CD4-positive, alpha-beta T cell (primary cell): ENCODE measurements around the gene APPL2. TPM values are rescaled to one million over a fixed set of nuclear protein-coding genes. Genes with fewer than 3 reads are reported as not detected.
"Not testable (repeated sequence)": the region's sequence is repeated elsewhere in the genome, so short reads cannot be mapped to it uniquely, and the experiment has no call there.

Source experiments
- ATAC-seq: fragments of 200-7000 bp; cut with Tn5 transposase; one replicate; pipeline ENCODE4 v1.10.0; 2022; ENCODE audit warnings: mild to moderate bottlenecking; ENCODE audit not compliant: poor library complexity
- CTCF ChIA-PET: fragments of 350-600 bp; sonication (Branson Sonifier 250); formaldehyde crosslinking; loops from one replicate; lab custom pipeline; 2021; ENCODE audit warnings: antibody characterized with exemption, inconsistent platforms; lab: Charles Lee
- POLR2A ChIA-PET: fragments of 350-600 bp; sonication (Branson Sonifier 250); formaldehyde crosslinking; loops from one replicate; lab custom pipeline; 2021; ENCODE audit warnings: antibody characterized with exemption, inconsistent platforms; lab: Charles Lee
- DNase-seq, 14 experiments: peaks; one replicate each; pipeline ENCODE4 v3.0.0-alpha.2; 2013 to 2020; ENCODE audit warnings: mixed read lengths in 2 of 14
- H3K27ac ChIP-seq, 2 donors: one replicate each; pipeline versions ENCODE4 v1.5.1 to v1.7.0; 2013; ENCODE audit warnings: low read length in 2 of 2, low read depth in 1 of 2, mild to moderate bottlenecking in 1 of 2
- H3K27me3 ChIP-seq, 2 experiments: 1 replicate in 1 of 2; 2 replicates in 1 of 2; pipeline versions ENCODE4 v1.6.1 to v1.7.0; 2013; ENCODE audit warnings: low read length in 2 of 2, control low read depth in 1 of 2, mild to moderate bottlenecking in 1 of 2, moderate library complexity in 1 of 2; ENCODE audit not compliant: insufficient read depth in 2 of 2, control insufficient read depth in 1 of 2
- H3K36me3 ChIP-seq: one replicate; pipeline ENCODE4 v1.6.1; 2013; ENCODE audit warnings: low read length, control low read depth; ENCODE audit not compliant: insufficient read depth
- H3K4me1 ChIP-seq: one replicate; pipeline ENCODE4 v1.6.1; 2013; ENCODE audit warnings: low read length, control low read depth; ENCODE audit not compliant: insufficient read depth
- H3K4me3 ChIP-seq: one replicate; pipeline ENCODE4 v1.5.1; 2013; ENCODE audit warnings: mild to moderate bottlenecking, low read length, moderate library complexity
- H3K9me3 ChIP-seq, 2 experiments: 1 replicate in 1 of 2; 2 replicates in 1 of 2; pipeline versions ENCODE4 v1.6.1 to v1.7.0; 2013; ENCODE audit warnings: low read length in 2 of 2, mild to moderate bottlenecking in 2 of 2, control low read depth in 1 of 2, moderate library complexity in 1 of 2; ENCODE audit not compliant: control insufficient read depth in 1 of 2, insufficient read depth in 1 of 2
- H3K27ac Mint-ChIP-seq: one replicate; pipeline ENCODE4 v1.8.0; 2020; ENCODE audit warnings: mixed read lengths
- H3K27me3 Mint-ChIP-seq: one replicate; pipeline ENCODE4 v1.8.0; 2021; ENCODE audit warnings: mixed read lengths
- H3K36me3 Mint-ChIP-seq: one replicate; pipeline ENCODE4 v1.8.0; 2021; ENCODE audit warnings: low read depth, mixed read lengths
- H3K4me1 Mint-ChIP-seq: one replicate; pipeline ENCODE4 v1.8.0; 2021; ENCODE audit warnings: low read depth, mixed read lengths
- H3K4me3 Mint-ChIP-seq: one replicate; pipeline ENCODE4 v1.8.0; 2020; ENCODE audit warnings: mild to moderate bottlenecking, mixed read lengths
- H3K9me3 Mint-ChIP-seq: one replicate; pipeline ENCODE4 v1.8.0; 2020; ENCODE audit warnings: mixed read lengths
- intact Hi-C, 2 experiments: fragments of 100-400 bp; cut with DNase I in 1 of 2; cut with micrococcal nuclease in 1 of 2; formaldehyde crosslinking; loops; one replicate each; pipeline versions ENCODE4 v1.15.1 to v1.9.0; 2023 to 2025; cut with DNase I, micrococcal nuclease
- total RNA-seq, 174 experiments: library from RNA in 2 of 174; stranded (reverse) in 2 of 174; gene quantifications; one replicate each; pipeline ENCODE4 v1.2.3 and lab custom pipeline; 2021 to 2026
- TF ChIP-seq, protein P1 (sequence below): fragments of 200-600 bp; IDR thresholded peaks from one replicate; pipeline ENCODE4 v1.8.0; 2022; ENCODE audit warnings: antibody characterized with exemption, mild to moderate bottlenecking

APPL2 gene
- total RNA-seq, 2 experiments from 2014 or later = 58.8 to 59.9 TPM

DNA sequence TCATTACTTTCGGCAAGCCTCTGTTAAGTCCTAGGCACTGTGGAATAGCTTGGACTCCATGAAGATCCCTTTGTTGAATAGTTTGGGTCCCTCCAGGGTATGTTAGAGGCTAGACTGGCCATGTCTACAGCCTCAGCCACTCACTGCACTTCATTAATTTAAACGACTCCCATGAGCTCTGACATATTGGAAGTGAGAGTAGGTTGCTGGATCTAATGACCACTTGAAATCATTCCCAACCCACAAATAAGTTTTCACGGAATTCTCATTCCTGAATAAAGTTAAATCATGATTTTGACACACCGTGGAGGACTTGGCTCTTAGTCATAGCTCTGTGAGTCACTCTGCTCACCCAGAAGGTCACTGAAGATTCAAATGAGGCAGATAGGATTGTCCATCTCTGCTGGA lies 21.4 kb upstream of the APPL2 start:
- Histone ChIP-seq H3K9me3 (no peaks in the 10 kb centered on the region), H3K27me3 (no peaks in the 10 kb centered on the region), H3K4me1 (no peaks in the 10 kb centered on the region), H3K36me3 (no peaks in the 10 kb centered on the region), H3K27ac (no peak overlapping the region), H3K4me3 (no peak overlapping the region)
- H3K4me3 Mint-ChIP-seq = no peak overlapping the region
- peaks cover 5% of the 10 kb centered on the region for H3K4me1 Mint-ChIP-seq
- no peak for DNase-seq
- H3K36me3 Mint-ChIP-seq = no peaks in the 10 kb centered on the region
- peaks cover 6% of the 10 kb centered on the region for H3K27me3 Mint-ChIP-seq
- no peak overlapping the region for H3K27ac Mint-ChIP-seq
- CTCF ChIA-PET = no interaction called here
- ATAC-seq = no peak
- TF ChIP-seq, protein P1, sequence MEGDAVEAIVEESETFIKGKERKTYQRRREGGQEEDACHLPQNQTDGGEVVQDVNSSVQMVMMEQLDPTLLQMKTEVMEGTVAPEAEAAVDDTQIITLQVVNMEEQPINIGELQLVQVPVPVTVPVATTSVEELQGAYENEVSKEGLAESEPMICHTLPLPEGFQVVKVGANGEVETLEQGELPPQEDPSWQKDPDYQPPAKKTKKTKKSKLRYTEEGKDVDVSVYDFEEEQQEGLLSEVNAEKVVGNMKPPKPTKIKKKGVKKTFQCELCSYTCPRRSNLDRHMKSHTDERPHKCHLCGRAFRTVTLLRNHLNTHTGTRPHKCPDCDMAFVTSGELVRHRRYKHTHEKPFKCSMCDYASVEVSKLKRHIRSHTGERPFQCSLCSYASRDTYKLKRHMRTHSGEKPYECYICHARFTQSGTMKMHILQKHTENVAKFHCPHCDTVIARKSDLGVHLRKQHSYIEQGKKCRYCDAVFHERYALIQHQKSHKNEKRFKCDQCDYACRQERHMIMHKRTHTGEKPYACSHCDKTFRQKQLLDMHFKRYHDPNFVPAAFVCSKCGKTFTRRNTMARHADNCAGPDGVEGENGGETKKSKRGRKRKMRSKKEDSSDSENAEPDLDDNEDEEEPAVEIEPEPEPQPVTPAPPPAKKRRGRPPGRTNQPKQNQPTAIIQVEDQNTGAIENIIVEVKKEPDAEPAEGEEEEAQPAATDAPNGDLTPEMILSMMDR = no peak
- intact Hi-C loops = no loop called here
- no peaks in the 10 kb centered on the region for H3K9me3 Mint-ChIP-seq
- POLR2A ChIA-PET = no interaction called here

GRCh38 chr12:105256921-105257320 lies 20.9 kb upstream of the APPL2 start:
- no peaks in the 10 kb centered on the region for H3K4me1 ChIP-seq
- H3K27ac Mint-ChIP-seq = no peak overlapping the region
- CTCF ChIA-PET = no interaction called here
- TF ChIP-seq, protein P1 = no peak
- no peak for ATAC-seq
- POLR2A ChIA-PET = no interaction called here
- H3K9me3 Mint-ChIP-seq = no peaks in the 10 kb centered on the region
- peaks cover 6% of the 10 kb centered on the region for H3K27me3 Mint-ChIP-seq
- H3K27ac ChIP-seq = no peak overlapping the region
- no peak overlapping the region for H3K4me3 Mint-ChIP-seq
- H3K4me1 Mint-ChIP-seq = peaks cover 5% of the 10 kb centered on the region
- intact Hi-C loops = no loop called here
- no peaks in the 10 kb centered on the region for H3K36me3 ChIP-seq
- no peak for DNase-seq
- no peaks in the 10 kb centered on the region for H3K27me3 ChIP-seq
- no peak overlapping the region for H3K4me3 ChIP-seq
- no peaks in the 10 kb centered on the region for H3K9me3 ChIP-seq
- no peaks in the 10 kb centered on the region for H3K36me3 Mint-ChIP-seq

DNA sequence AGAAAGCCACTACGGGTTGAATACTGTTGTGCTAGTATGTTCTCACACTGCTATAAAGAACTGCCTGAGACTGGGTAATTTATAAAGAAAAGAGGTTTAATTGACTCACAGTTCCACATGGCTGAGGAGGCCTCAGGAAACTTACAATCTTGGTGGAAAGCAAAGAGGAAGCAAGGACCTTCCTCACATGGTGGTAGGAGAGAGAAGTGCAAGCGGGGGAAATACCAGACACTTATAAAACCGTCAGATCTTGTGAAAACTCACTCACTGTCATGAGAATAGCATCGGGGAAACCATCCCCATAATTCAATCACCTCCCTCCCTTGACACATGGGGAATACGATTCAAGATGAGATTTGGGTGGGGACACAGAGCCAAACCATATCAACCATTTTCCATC lies 20.5 kb upstream of the APPL2 start:
- DNase-seq, H3K27me3 Mint-ChIP-seq, H3K4me1 ChIP-seq, POLR2A ChIA-PET, H3K36me3 ChIP-seq, ATAC-seq, intact Hi-C loops, H3K4me3 ChIP-seq, H3K36me3 Mint-ChIP-seq, CTCF ChIA-PET, H3K4me3 Mint-ChIP-seq, H3K27me3 ChIP-seq, H3K27ac ChIP-seq, H3K9me3 Mint-ChIP-seq, H3K9me3 ChIP-seq, H3K4me1 Mint-ChIP-seq, H3K27ac Mint-ChIP-seq: not testable (repeated sequence)

GRCh38 chr12:105256011-105256410 lies 20.0 kb upstream of the APPL2 start:
- H3K27me3 Mint-ChIP-seq = peaks cover under 1% of the 10 kb centered on the region
- TF ChIP-seq, protein P1 = no peak
- H3K4me1 ChIP-seq = no peaks in the 10 kb centered on the region
- POLR2A ChIA-PET = no interaction called here
- ATAC-seq (no peak), DNase-seq (no peak)
- H3K4me3 ChIP-seq = no peak overlapping the region
- peaks cover 5% of the 10 kb centered on the region for H3K4me1 Mint-ChIP-seq
- intact Hi-C loops = no loop called here
- H3K36me3 ChIP-seq = no peaks in the 10 kb centered on the region
- H3K27ac Mint-ChIP-seq = no peak overlapping the region
- H3K27me3 ChIP-seq = no peaks in the 10 kb centered on the region
- no peak overlapping the region for H3K4me3 Mint-ChIP-seq
- CTCF ChIA-PET = interaction anchor here (1.0 kb wide), 1 partner anchor 37 kb away, joined by 3 read pairs; no protein-coding TSS in a partner anchor
- H3K27ac ChIP-seq = no peak overlapping the region
- H3K9me3 ChIP-seq = no peaks in the 10 kb centered on the region
- H3K36me3 Mint-ChIP-seq = no peaks in the 10 kb centered on the region
- H3K9me3 Mint-ChIP-seq = no peaks in the 10 kb centered on the region
